HG03354 (cell line): ENCODE measurements around the gene EHF.

Experiments
- ATAC-seq: cut with Tn5 transposase; IDR thresholded peaks from one replicate; pipeline ENCODE4 v1.9.1; 2021; ENCODE audit warnings: mild to moderate bottlenecking; ENCODE audit not compliant: unreplicated experiment, poor library complexity, severe bottlenecking

Gene EHF

GRCh38 chr11:34620202-34620601 is 691 bp upstream of the EHF start:
- no peak for ATAC-seq

GRCh38 chr11:34621876-34622275 is 983 bp downstream of the EHF start:
- ATAC-seq, result no peak

GRCh38 chr11:34623463-34623862 is 2.6 kb downstream of the EHF start:
- no peak for ATAC-seq

- no peak for ATAC-seq
Measured at GRCh38 chr11:34624069-34624468, 3.2 kb downstream of the EHF start.

- ATAC-seq, result no peak
Measured at GRCh38 chr11:34625576-34625975, 4.7 kb downstream of the EHF start.

- ATAC-seq, result no peak
Measured at GRCh38 chr11:34626393-34626792, 5.5 kb downstream of the EHF start.

- no peak for ATAC-seq
Measured at GRCh38 chr11:34627197-34627596, 6.3 kb downstream of the EHF start.

GRCh38 chr11:34629711-34630110 is 8.8 kb downstream of the EHF start:
- no peak for ATAC-seq

- no peak for ATAC-seq
Measured at GRCh38 chr11:34630544-34630943, 9.7 kb downstream of the EHF start.

- no peak for ATAC-seq
Measured at GRCh38 chr11:34631297-34631696, 10.4 kb downstream of the EHF start.

- no peak for ATAC-seq
Measured at GRCh38 chr11:34631737-34632104, 10.8 kb downstream of the EHF start.

- no peak for ATAC-seq
Measured at GRCh38 chr11:34632105-34632791, 11.4 kb downstream of the EHF start.

GRCh38 chr11:34633640-34633989 is 12.7 kb downstream of the EHF start:
- no peak for ATAC-seq

GRCh38 chr11:34633990-34634693 is 13.2 kb downstream of the EHF start:
- peak; percentile 93 for ATAC-seq

GRCh38 chr11:34634694-34635062 is 13.8 kb downstream of the EHF start:
- no peak for ATAC-seq

- no peak for ATAC-seq
Measured at GRCh38 chr11:34636127-34636526, 15.2 kb downstream of the EHF start.

GRCh38 chr11:34637303-34637702 is 16.4 kb downstream of the EHF start:
- no peak for ATAC-seq

GRCh38 chr11:34638897-34639296 is 18.0 kb downstream of the EHF start:
- ATAC-seq, result no peak

- no peak for ATAC-seq
Measured at GRCh38 chr11:34639545-34639944, 18.7 kb downstream of the EHF start.

- peak; percentile 96 for ATAC-seq
Measured at GRCh38 chr11:34640050-34640923, 19.4 kb downstream of the EHF start.

- ATAC-seq, result no peak
Measured at GRCh38 chr11:34640924-34641275, 20.0 kb downstream of the EHF start.
